Stimulated activated CD4-positive, alpha-beta T cell treated with anti-CD3 and anti-CD28 coated beads, Interleukin-15, amount 100 ng/mL, for 48 hours (primary cell): ENCODE results near the gene HERPUD1.
"Not testable (repeated sequence)": the region's sequence is repeated elsewhere in the genome, so short reads cannot be mapped to it uniquely, and the experiment has no call there.

Experiments used
- DNase-seq, 2 donors: peaks; one replicate each; pipeline ENCODE4 v3.0.0-alpha.2; 2020; ENCODE audit warnings: low read depth in 2 of 2

The HERPUD1 gene, protein sequence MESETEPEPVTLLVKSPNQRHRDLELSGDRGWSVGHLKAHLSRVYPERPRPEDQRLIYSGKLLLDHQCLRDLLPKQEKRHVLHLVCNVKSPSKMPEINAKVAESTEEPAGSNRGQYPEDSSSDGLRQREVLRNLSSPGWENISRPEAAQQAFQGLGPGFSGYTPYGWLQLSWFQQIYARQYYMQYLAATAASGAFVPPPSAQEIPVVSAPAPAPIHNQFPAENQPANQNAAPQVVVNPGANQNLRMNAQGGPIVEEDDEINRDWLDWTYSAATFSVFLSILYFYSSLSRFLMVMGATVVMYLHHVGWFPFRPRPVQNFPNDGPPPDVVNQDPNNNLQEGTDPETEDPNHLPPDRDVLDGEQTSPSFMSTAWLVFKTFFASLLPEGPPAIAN

GRCh38 chr16:56931892-56932720 is at the start of gene HERPUD1:
HERPUD1 (plus strand) TSS chr16:56932142; CDS start chr16:56932245, 103 bp downstream.
- DNase-seq: peak; percentile 99

DNA sequence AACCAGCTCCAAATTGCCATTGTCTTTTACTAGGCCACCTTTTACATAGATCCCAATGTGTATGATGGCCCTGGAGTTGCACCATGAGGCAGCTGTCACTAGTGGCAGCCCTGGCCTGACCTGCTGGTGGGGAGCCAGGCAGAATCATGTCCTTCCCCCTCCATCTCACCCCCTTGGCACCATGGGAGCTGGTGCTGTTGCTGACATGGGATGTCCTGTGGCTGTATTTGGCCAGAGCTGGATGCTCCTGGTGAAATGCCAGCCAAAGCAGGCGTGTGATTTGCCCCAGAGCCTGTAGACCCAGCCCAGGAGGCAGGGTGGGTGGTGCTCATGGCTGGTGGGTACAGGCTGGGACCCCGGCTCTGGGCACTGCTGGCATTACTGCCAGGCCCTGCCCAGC is 48.4 kb upstream of the HERPUD1 start:
- DNase-seq: no peak

- DNase-seq: no peak
Measured at GRCh38 chr16:56884026-56884582, 47.8 kb upstream of the HERPUD1 start.

DNA sequence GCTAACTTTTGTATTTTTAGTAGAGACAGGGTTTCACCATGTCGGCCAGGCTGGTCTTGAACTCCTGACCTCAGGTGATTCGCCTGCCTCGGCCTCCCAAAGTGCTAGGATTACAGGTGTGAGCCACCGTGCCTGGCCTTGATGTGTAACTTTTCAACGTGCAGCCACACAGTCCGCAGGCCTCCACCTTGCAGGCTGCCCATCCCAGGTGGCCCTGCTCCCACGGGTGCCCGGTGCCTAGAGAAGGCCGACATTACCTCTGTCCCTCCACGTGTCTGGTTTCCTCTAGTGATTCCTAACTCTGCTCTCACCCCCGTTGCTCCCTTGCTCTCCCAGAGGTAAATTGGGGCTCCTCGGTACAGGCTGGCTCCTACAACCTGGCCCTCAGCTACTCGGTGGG is 47.0 kb upstream of the HERPUD1 start:
- DNase-seq: not testable (repeated sequence)

DNA sequence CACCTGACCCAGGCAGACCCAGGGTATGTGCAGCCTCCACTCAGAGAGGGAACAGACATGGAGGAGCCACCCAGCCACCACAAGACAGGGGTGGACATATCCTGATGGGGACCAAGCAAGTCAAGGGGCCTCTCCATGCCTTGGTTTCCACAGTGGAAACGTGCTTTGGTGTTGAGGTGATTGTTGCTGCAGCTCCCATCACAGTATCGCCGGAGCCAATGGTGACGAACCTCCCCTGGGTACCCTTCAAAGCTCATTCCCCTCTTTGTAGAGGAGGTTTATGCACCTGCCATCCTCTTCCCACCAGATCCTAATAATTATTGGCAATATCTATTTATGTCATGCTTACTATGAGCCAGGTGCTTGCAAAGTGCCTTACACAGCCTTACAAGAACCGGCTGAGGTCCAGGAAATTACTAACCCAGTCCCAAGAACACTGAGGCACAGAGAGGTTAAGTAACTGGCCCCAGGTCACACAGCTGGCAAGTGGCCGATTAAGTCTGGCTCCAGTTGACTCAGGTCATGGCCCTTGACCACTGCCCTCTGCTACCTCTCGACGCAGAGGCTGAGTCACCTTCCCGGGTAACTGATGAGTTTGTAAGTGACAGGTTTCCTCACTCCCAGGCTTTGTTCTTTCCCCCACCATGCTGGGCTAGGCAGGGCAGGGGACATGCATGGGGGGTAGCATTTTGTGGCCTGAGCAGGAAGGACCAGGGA is 46.3 kb upstream of the HERPUD1 start:
- DNase-seq: no peak

- no peak for DNase-seq
Measured at GRCh38 chr16:56886296-56886695, 45.6 kb upstream of the HERPUD1 start.

DNA sequence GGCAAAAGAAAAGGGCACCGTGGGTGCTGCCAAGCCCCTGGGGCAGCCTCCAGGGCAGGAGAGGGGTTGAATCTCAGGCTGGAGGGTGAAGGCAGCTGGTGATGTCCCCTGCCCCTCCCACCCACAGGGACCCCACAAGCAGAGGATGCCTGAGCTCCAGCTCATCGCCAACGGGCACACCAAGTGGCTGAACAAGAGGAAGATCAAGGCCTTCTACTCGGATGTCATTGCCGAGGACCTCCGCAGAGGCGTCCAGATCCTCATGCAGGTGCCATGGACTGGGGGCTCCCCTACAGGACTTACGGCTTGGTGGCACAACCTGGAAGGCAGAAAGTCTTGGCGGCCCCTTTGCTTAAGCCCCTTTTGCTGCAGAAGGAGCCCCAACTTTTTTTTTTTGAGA is 45.1 kb upstream of the HERPUD1 start:
- DNase-seq: no peak

DNA sequence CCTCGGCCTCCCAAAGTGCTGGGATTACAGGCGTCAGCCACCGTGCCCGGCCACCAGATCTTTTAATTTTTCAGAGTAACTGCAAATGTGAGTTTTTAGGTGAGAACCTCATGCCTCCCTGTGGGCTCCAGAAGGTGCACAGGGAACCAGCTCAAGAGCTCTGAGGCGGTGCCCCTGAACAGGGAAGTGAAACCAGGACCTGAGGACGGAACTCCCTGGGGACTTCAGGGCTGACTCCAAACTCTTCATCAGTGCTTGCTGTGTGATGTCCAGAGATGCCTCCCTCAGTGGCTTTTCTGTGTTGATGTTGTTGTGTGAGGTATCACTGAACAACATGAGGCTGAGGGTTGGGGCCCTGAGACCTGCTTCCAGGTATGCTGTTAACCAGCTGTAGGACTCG is 43.1 kb upstream of the HERPUD1 start:
- DNase-seq: no peak

DNA sequence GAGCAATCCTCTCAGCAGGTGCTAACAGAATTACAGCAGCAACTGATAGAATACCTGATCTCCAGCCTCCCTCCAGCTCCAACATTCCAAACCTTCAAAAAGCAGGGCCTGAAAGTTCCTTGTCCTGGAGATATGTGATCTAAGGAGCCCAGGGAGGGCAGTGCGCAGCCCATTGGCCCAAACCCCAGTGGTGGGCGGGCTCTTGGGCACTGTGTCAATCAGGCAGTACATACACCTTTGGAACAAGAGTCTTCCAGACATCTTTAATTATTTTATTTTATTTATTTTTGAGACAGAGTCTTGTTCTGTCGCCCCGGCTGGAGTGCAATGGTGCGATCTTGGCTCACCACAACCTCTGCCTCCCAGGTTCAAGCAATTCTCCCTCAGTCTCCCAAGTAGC is 42.7 kb upstream of the HERPUD1 start:
- DNase-seq: no peak

GRCh38 chr16:56891685-56892084 is 40.3 kb upstream of the HERPUD1 start:
- no peak for DNase-seq

DNA sequence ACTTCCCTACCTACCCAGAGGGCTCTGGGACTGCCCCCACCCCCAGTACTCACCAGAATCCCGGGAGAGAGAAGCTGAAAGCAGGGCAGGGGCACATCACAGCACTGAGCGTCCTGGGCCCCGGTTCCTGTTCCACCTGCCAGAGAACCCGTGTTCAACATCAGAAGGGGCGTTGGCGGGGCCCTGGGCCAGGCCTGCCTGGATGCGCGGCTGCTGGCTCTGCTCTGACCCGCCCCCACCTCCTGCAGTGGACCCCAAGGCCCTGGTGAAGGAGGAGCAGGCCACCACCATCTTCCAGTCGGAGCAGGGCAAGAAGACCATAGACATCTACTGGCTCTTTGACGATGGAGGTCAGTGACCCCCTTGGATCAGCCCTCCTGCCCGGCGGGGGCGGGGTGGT is 39.2 kb upstream of the HERPUD1 start:
- DNase-seq: no peak

- DNase-seq: no peak
Measured at GRCh38 chr16:56894331-56894917, 37.5 kb upstream of the HERPUD1 start.

DNA sequence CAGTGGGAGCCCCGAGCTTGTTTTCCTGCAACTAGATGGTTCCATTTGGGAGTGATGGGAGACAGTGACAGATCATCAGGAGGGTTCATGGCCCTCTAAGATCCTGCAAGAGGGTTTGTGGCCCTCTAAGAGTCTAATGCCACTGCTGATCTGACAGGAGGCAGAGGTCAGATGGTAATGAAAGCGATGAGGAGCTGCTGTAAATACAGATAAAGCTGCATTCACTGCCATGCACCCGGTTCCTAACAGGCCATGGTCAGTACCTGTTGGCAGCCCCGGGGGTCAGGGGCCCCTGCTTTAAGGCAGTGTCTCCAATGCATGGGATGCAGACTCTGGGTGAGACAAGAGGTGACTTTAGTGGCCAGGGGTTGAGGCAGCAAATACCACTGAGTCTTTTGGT is 36.1 kb upstream of the HERPUD1 start:
- DNase-seq: no peak

DNA sequence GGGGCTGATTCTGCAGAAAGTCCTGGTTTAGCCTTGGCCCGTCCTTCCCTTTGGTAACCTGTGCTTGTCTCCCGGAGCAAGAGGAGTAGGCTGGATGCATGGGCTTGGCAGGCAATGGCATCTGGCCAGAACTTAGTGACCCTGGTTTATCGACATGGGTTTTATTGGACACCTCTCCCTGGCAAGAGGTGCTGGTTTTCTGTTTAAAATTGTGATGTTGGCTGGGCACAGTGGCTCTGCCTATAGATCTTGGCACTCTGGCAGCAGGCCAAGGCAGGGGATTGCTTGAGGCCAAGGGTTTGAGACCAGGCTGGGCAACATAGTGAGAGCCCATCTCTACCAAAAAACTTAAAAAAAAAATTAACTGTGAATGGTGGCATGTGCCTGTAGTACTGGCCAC is 35.7 kb upstream of the HERPUD1 start:
- DNase-seq: no peak

DNA sequence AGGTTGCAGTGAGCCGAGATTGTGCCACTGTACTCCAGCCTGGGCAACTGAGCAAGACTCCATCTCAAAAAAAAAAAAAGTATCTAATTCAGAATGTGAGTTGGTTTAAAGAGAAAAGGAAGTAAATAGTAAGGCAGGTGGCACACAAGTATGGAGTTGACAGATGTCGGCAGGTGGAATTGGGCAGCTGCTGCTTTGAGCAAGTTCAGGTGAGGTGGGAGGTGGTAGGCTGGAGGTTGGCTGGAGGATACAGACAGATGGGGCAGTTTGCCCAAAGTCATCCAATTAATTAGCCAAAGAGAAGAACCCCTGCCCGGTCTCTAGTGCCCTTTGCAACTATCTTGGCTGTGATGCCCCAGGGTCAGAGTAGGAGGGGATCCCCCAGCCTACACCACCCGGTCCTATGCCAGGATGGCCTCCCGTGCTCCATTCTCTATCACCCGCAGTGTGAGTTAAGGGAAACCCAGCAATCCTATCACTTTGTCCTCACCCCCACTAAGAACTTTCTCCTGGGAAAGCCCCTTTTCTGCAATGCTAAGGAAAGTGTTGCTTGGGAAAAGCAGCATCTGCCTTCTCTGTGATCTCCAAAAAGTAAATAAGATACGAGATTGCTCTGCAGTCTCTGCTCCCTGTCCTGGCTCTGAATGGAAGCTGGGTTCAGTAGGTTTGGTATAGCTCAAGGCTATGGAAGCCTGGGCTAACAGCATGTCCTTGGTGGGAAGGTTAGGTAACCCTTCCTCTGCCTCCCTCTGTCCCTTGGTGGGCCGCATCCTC is 34.7 kb upstream of the HERPUD1 start:
- no peak for DNase-seq

DNA sequence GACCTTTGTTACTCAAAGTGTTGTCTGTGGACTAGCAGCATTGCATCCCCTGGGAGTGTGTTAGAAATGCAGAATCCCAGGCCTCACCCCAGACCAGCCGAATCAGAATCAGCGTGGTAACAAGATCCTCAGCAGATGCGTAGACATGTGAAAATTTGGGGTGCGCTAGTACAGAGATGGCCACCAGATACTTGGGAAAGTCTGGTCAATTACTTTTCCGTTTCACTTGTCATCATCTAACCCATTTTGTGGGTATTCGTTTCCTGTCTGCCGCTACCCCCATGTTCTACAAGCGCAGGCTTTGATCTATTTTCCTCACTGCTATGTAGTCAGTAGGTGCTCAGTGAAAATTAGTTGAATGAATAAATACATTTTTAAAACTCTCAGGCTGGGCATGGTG is 33.1 kb upstream of the HERPUD1 start:
- DNase-seq: no peak

DNA sequence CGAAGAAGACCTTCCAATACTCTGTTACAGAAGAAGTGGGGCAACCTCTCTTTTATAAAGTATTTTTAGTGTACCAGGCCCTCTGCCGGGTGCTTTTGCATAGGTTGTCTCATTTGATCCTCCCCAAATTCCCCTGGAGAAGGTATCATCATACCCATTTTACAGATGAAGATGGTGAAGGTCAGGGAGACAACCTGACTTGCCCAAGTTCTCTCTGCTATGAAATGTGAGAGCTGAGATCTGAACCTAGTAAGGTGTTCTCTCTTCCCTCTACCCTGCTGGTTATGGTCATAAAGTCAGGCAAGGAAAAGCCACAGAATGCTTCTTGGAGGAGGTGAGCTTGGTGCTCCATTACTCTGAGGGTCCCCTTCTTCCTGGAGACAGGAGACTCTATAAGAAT is 28.1 kb upstream of the HERPUD1 start:
- DNase-seq: no peak

DNA sequence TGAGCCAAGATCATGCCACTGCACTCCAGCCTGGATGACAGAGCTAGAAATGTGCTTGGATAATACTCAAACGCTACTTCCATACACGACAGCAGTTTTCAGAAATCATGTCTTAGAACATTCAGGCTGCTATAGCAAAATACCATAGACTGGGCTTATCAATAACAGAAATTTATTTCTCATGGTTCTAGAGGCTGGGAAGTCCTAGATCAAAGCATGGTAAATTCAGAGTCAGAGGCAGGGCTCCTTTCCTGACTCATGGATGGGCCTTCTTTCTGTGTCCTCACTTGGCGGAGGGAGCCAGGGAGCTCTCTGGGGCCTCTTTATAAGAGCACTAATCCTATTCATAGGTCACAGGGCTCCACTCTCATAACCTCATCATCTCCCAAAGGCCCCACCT is 24.5 kb upstream of the HERPUD1 start:
- no peak for DNase-seq

- no peak for DNase-seq
Measured at GRCh38 chr16:56909527-56909979, 22.4 kb upstream of the HERPUD1 start.

DNA sequence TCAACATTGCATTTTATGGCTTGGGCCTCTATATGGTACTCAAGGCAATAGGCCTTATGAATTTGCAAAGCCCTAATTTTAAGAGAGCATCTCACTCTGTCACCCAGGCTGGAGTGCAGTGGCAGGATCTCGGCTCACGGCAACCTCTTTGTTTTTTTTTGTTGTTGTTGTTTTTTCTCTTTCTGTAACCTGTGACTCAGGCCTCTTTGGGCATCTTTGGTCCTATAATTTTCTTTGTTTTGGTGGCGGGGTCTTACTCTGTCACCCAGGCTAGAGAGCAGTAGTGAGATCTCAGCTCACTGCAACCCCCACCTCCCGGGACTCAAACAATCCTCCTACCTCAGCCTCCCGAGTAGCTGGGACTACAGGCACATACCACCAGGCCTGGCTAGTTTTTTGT is 21.8 kb upstream of the HERPUD1 start:
- DNase-seq: no peak
